Measurements from ENCODE around the gene TOM1.

TOM1 gene

GRCh38 chr22:35299673-35300499 lies at the start of gene TOM1:
TOM1 (plus strand) TSS chr22:35299894; CDS start chr22:35299929, 35 bp downstream.
- peak; percentile 89 for DNase-seq

GRCh38 chr22:35250156-35250555 lies 49.5 kb upstream of the TOM1 start:
- DNase-seq, result no peak

GRCh38 chr22:35253946-35254345 lies 45.7 kb upstream of the TOM1 start:
- DNase-seq, result no peak

DNA sequence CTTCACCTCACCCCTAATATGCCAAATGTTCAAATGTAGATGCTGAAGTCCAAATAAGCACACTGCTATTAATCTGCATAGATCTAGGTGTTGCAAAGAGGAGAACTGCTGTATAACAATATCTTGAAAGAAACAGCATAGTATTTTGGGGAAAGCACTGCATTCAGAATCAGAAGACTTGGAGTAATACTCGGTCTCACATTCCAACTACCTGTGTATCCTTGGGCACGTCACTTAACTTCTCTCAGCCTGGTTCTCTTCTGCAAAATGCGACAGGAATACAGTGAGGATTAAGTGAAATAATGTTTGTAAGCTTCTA lies 42.7 kb upstream of the TOM1 start:
- no peak for DNase-seq

- peak; percentile 84 for DNase-seq
Observed at GRCh38 chr22:35257321-35258190, 42.1 kb upstream of the TOM1 start, which contains the start of gene HMGXB4. HMGXB4 (plus strand) TSS chr22:35257493; CDS start chr22:35262391, 4,898 bp downstream.

- DNase-seq, result no peak
Observed at GRCh38 chr22:35258191-35258988, 41.3 kb upstream of the TOM1 start.

- no peak for DNase-seq
Observed at GRCh38 chr22:35264986-35265385, 34.7 kb upstream of the TOM1 start.

GRCh38 chr22:35266277-35266676 lies 33.4 kb upstream of the TOM1 start:
- DNase-seq, result no peak

- no peak for DNase-seq
Observed at GRCh38 chr22:35269630-35270029, 30.1 kb upstream of the TOM1 start.

GRCh38 chr22:35274154-35274871 lies 25.4 kb upstream of the TOM1 start:
- no peak for DNase-seq

DNA sequence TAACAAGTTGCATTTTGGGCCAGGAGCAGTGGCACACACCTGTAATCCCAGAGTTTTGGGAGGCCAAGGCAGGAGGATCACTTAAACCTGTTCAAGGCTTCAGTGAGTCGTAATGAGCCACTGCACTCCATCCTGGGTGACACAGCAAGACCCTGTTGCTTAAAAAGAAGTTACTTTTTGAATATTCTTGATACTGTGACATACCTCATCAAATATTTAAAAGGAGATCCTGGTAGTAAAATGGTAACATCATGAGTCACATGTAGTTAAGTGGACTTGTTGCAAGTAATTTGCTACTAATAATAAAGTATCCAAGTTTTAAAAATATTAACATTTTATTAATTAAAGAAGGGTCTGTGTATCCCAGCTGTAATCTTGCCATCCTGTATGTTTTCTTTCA lies 24.1 kb upstream of the TOM1 start:
- DNase-seq, result no peak

GRCh38 chr22:35276019-35276418 lies 23.7 kb upstream of the TOM1 start:
- DNase-seq, result no peak

- no peak for DNase-seq
Observed at GRCh38 chr22:35288116-35288515, 11.6 kb upstream of the TOM1 start.

DNA sequence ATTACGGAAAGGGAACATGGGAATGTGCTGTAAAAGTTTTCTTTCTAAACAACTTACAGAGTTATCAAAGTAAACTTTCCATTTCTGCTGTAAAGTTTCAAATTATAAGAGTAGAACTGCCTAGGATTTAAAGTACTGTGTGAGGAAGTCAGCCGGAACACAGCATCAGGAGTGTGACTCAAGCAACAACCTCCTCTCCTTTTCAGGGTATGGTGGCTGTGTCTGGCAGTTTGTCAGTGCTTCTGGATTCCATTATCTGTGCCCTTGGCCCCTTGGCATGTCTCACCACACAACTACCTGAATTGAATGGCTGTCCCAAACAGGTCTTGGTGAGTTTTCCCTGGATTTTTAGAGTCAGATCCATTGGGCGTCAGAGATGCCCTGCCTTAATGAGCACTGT lies 6.9 kb upstream of the TOM1 start:
- no peak for DNase-seq

DNA sequence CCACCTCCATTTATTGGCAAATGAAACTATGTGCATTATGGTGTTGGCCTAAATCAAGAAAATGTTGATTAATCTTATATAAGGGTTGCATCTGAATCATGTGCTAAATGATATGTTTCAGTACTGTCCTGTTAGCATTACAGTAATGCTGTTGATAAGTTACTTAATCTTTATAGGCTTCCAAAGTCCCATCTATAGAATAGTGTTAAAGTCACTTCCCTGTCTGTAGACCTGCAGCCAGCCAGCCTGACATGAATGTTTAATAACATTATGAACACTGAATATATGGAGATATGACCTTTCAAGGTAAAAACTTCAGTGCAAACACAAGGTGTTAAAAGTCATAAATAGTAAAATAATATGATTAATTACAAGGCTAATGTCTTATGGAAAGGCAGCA lies 3.6 kb upstream of the TOM1 start:
- DNase-seq, result no peak

DNA sequence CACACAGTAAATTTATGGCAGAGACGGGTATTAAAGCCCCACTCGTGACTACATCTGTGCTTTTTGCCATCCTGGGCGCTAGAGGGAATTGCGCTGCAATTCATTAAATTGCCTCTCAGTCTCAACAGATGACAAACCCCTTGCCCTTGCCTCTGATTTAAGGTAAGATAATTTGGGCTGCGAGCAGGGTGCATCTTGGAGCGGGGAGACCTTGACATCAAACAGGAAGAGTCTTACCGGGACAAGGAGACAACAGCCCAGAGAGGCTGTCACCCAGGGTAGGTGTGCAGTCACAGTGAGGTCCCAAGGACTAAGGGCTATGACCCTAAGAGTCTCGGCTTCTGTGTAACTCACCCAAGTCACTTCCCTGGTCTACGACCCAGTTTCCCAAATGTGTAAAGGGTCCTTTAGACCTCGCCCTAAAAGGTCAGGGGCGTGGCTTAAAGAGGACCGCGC lies 449 bp upstream of the TOM1 start:
- DNase-seq, result peak; percentile 18

DNA sequence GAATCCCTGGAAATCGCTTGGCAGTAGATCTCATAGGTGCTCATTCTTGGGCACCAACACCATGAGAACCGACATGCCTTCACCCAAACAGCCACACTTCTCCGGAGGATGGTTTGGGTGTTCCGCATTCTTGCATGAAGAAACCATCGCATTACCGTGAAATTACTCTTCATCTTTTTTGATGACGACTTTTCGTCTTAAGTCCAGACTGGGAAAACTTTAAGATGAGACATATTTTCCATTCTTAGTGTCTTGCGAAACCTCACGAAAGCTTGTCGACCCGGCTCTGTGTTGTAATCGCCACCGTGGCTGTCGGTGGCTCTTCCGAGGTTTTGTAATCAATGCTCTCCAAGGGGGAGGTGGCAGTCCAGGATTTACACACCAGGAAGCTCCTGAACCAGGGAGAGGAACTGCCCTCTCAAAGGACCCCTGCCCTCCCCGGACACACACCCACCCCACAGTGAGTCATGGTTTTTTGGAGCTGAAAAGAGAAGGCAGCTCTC lies 1.7 kb downstream of the TOM1 start:
- no peak for DNase-seq

GRCh38 chr22:35303029-35303624 lies 3.4 kb downstream of the TOM1 start:
- DNase-seq, result no peak

DNA sequence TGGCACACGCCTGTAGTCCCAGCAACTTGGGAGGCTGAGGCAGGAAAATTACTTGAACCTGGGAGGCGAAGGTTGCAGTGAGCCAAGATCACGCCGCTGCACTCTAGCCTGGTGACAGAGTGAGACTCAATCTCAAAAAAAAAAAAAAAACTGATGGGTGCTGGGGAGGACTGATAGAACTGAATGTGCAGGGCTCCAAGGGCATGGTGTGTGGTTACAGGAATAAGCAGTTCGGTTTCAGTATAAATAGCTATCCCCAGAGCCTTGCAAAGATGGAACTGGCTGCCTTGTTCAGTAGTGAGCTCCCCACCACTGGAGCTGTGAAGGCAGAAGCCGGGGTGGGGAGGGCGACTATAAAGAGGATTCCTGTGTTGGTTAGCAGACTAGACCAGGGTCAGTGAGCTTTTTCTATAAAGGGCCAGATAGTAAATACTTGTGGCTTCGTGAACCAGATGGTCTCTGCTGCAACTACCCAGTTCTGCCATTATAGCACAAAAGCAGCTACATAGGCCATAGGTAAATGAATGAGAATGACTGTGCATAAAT lies 5.9 kb downstream of the TOM1 start:
- DNase-seq, result no peak

GRCh38 chr22:35306350-35306967 lies 6.8 kb downstream of the TOM1 start:
- no peak for DNase-seq

GRCh38 chr22:35307372-35307771 lies 7.7 kb downstream of the TOM1 start:
- DNase-seq, result no peak
